Astrocyte of the spinal cord (primary cell): Measurements from ENCODE around the gene SEC31B.

Experiments used
- DNase-seq: peaks from one replicate; pipeline ENCODE4 v3.0.0; 2011; ENCODE audit warnings: low read depth, low spot score
- H3K4me3 ChIP-seq: 2 replicates; pipeline ENCODE4 v1.5.1; 2011; ENCODE audit warnings: low read depth, mild to moderate bottlenecking, low read length, moderate library complexity
- in situ Hi-C: cut with HindIII; loops from 2 replicates; pipeline ENCODE4 v1.10.0; 2017; ENCODE audit warnings: low sequenced_read_pairs
- TF ChIP-seq, protein P1 (sequence below): IDR thresholded peaks from 2 replicates; pipeline ENCODE4 v1.5.1; 2012; ENCODE audit warnings: low read depth, mild to moderate bottlenecking, low read length, inconsistent platforms

The SEC31B gene

DNA sequence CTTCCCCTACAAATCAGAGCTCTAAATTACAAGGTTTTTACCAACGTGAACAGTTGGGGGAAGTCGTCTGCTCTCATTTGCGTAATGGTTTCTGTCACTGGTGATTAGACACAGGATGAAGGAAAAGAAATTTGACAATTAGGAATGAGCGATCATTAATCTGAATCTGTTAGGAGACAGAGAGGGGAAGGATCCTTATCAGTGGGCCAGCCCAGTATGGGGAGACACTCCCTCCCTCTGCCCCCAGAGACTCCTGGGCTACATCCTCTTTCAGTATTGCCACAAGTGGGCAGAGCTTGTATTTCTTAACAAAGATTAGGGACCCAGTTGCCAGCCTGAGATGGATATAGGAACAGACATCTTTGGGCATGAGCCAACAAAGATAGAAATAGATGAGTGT is 31.5 kb upstream of the SEC31B start:
- in situ Hi-C loops, result no loop called here
- H3K4me3 ChIP-seq, result no peak overlapping the region
- TF ChIP-seq, protein P1, sequence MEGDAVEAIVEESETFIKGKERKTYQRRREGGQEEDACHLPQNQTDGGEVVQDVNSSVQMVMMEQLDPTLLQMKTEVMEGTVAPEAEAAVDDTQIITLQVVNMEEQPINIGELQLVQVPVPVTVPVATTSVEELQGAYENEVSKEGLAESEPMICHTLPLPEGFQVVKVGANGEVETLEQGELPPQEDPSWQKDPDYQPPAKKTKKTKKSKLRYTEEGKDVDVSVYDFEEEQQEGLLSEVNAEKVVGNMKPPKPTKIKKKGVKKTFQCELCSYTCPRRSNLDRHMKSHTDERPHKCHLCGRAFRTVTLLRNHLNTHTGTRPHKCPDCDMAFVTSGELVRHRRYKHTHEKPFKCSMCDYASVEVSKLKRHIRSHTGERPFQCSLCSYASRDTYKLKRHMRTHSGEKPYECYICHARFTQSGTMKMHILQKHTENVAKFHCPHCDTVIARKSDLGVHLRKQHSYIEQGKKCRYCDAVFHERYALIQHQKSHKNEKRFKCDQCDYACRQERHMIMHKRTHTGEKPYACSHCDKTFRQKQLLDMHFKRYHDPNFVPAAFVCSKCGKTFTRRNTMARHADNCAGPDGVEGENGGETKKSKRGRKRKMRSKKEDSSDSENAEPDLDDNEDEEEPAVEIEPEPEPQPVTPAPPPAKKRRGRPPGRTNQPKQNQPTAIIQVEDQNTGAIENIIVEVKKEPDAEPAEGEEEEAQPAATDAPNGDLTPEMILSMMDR, result no peak
- DNase-seq, result no peak

DNA sequence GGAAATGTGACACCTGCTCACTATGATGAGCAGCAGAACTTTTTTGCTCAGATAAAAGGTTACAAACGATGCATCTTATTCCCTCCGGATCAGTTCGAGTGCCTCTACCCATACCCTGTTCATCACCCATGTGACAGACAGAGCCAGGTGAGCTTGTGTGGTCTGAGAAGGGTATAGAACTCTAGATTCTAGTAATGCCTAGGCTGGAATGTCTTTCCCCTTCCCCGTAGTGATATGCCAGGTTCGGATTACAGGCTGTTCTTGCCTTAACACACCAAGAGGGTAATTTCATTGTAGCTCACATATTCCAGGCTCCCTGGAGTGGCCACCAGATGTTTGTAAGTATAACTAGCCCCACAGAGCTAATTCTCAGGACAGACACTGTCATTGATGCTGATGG is 25.3 kb upstream of the SEC31B start:
- no peak overlapping the region for H3K4me3 ChIP-seq
- TF ChIP-seq, protein P1, result no peak
- in situ Hi-C loops, result loop anchor here (25.0 kb wide), 1 partner anchor 208 kb away; the partner anchor contains the start of genes PKD2L1 and SCD

DNA sequence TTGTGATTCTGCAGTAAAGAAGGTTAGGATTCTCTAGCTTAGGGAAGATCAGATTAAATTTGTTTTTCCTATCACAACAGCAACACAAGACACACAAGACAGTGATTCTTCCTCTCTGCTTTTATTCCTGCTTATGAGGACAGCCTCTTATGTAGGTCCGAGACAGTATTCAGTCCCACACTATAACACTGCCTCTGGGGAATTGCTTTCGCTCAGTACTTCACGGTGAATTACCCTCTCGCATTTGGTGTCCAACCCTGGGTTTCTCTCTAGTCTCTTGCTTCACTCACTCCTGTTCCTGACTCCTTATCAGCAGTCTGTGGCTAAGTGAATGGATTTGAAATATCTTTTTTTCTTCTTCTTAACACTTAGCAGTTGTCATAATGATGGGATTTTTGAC is 17.8 kb upstream of the SEC31B start:
- in situ Hi-C loops, result loop anchor here (25.0 kb wide), 1 partner anchor 200 kb away; the partner anchor contains the start of genes PKD2L1 and SCD
- no peak for DNase-seq
- TF ChIP-seq, protein P1, result no peak
- no peak overlapping the region for H3K4me3 ChIP-seq

More for the DNA sequence above, 25.3 kb upstream of the SEC31B start:
- DNase-seq, result no peak

DNA sequence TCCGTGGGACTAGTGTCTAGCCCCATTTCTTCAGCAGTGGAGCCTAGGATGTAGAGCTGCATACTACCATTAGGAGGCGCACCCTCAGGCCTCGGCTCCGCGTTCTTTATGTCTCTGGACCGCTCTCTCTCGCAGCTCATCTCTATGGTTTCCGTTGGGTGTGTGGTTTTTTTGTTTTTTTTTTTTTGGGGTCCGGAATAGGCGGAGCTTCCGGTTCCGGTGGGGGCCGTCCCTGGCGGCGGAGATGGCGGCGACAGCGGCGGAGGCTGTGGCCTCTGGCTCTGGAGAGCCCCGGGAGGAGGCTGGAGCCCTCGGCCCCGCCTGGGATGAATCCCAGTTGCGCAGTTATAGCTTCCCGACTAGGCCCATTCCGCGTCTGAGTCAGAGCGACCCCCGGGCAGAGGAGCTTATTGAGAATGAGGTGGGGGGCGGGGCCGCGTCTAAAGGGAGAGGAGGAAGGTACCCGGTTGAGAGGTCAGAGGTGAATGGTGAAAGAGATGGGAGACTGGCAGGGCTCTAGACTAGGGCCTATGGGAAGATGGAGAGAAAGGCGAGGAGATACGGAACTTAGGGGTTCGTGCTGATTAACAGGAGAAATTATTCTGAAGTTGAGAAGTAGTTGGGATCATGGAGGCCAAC is 16.2 kb upstream of the SEC31B start, which contains the start of gene HIF1AN:
HIF1AN (plus strand) TSS at position 229 of the 639 bp plus-strand sequence; CDS start at position 245, 16 bp downstream.
- peak; percentile 96 for DNase-seq
- peak within 1 kb of the TSS; percentile 91 for H3K4me3 ChIP-seq
- TF ChIP-seq, protein P1, result peak; percentile 99
- in situ Hi-C loops, result loop anchor here (25.0 kb wide), 1 partner anchor 199 kb away; the partner anchor contains the start of genes PKD2L1 and SCD

- H3K4me3 ChIP-seq, result peak overlapping the region; percentile 91
- no peak for DNase-seq
- in situ Hi-C loops, result loop anchor here (25.0 kb wide), 1 partner anchor 198 kb away; the partner anchor contains the start of genes PKD2L1 and SCD
- TF ChIP-seq, protein P1, result no peak
Measured at GRCh38 chr10:100535338-100535714, 15.7 kb upstream of the SEC31B start.

DNA sequence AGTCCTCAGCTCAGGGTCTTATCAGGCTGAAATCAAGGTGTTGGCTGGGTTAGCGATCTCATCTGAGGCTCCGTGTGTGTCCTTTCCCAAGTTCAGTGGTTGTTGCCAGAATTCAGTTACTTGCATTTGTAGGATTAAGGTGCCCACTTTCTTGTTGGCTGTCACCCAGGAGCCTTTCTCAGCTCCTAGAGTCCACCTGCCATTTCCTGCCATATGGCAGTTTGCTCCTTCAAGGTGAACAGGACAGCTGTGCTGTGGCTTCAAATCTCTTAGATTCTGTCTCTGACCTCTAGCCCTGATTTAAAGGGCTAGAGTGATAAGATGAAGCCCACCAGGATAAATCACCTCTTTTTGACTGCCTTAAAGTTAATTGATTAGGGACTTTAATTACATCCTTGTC is 15.1 kb upstream of the SEC31B start:
- H3K4me3 ChIP-seq, result no peak overlapping the region
- in situ Hi-C loops, result loop anchor here (25.0 kb wide), 1 partner anchor 197 kb away; the partner anchor contains the start of genes PKD2L1 and SCD
- DNase-seq, result no peak
- TF ChIP-seq, protein P1, result no peak
